ENCODE data around the gene ERVH48-1. TPM values are rescaled to one million over a fixed set of nuclear protein-coding genes. Genes with fewer than 3 reads are reported as not detected.

Gene ERVH48-1
- total RNA-seq, 1 experiment from 2014 or later, result 37.9 TPM

GRCh38 chr21:42900446-42900845 lies 25.0 kb downstream of the ERVH48-1 start:
- no peaks in the 10 kb centered on the region for H3K27me3 ChIP-seq (replicated peaks; ENCODE audit: control insufficient read depth, insufficient read depth, low read length)
- peaks cover 2% of the 10 kb centered on the region for H3K36me3 ChIP-seq (ENCODE audit: control insufficient read depth, insufficient read depth, low read length)
- Mint-ChIP-seq H3K27me3 (ENCODE audit: insufficient read depth, unreplicated experiment) (no peaks in the 10 kb centered on the region), H3K36me3 (ENCODE audit: insufficient read depth, unreplicated experiment) (peaks cover 61% of the 10 kb centered on the region), H3K4me1 (ENCODE audit: low read depth, unreplicated experiment) (no peaks in the 10 kb centered on the region), H3K27ac (ENCODE audit: unreplicated experiment) (no peak overlapping the region), H3K9me3 (ENCODE audit: unreplicated experiment) (no peaks in the 10 kb centered on the region), H3K4me3 (ENCODE audit: unreplicated experiment) (no peak overlapping the region)
- H3K4me1 ChIP-seq, result no peaks in the 10 kb centered on the region
- intact Hi-C loops (cut with micrococcal nuclease; ENCODE audit: unreplicated experiment), result no loop called here
- ChIA-PET POLR2A (interaction anchor here (0.5 kb wide), 1 partner anchor 31 kb away, joined by 3 read pairs; no protein-coding TSS in a partner anchor), CTCF (no interaction called here)
- H3K9me3 ChIP-seq, result no peaks in the 10 kb centered on the region
- TF ChIP-seq, protein P1, sequence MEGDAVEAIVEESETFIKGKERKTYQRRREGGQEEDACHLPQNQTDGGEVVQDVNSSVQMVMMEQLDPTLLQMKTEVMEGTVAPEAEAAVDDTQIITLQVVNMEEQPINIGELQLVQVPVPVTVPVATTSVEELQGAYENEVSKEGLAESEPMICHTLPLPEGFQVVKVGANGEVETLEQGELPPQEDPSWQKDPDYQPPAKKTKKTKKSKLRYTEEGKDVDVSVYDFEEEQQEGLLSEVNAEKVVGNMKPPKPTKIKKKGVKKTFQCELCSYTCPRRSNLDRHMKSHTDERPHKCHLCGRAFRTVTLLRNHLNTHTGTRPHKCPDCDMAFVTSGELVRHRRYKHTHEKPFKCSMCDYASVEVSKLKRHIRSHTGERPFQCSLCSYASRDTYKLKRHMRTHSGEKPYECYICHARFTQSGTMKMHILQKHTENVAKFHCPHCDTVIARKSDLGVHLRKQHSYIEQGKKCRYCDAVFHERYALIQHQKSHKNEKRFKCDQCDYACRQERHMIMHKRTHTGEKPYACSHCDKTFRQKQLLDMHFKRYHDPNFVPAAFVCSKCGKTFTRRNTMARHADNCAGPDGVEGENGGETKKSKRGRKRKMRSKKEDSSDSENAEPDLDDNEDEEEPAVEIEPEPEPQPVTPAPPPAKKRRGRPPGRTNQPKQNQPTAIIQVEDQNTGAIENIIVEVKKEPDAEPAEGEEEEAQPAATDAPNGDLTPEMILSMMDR (IDR thresholded peaks at IDR 0.05; ENCODE audit: insufficient read depth in 1 of 2, low read depth in 1 of 2, low read length in 1 of 2, severe bottlenecking in 1 of 2, unreplicated experiment in 1 of 2), result no peak
- no peak for DNase-seq
- H3K4me3 ChIP-seq (ENCODE audit: low read depth, low read length), result no peak overlapping the region
- no TSS peak for BruUV-seq (replicated peaks)

DNA sequence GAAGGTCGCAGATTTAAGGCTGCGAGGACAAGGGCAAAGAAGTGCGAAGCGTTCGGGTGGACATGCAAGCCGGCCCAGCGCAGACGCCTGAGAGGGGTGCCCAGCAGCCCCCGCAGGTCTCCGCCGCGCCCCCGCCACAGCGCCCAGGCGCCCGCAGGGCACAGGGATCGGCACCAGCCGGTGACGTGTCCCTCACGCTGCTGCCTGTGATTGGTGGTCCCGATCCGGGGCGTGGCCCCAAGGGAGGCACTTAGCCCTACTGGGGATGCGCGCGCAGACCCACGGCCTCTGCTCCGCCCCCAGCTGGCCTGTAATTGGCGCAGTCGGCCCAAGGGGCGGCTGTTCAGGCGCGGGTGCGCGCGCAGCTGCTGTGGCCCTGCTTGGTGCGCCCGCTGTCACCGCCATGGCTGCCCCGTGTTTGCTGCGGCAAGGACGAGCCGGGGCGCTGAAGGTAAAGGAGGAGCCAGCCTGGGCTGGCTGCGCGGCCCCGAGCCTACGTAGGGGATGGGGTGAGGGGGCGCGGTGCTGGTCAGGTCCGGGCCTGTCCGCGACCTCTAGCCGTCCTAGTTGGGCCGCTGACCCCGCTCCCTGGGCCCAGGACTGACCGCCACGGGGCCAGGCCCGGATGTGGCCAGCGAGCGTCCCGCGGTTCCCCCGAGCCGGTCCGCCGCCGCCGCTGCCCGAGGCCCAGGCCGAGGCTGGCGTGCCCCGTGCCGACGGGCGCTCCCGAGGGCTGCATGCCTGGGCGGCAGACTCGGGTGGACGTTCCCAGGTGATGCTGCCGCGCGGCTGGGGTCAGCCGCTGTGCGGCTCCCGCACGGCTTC lies 32.3 kb downstream of the ERVH48-1 start, which contains the start of gene NDUFV3:
Gene NDUFV3 (plus strand): TSS at position 379 of the 825 bp plus-strand sequence. CDS start 25 bp downstream, at position 404.
- intact Hi-C loops (cut with micrococcal nuclease; ENCODE audit: unreplicated experiment), result loop anchor here (2.0 kb wide), 1 partner anchor 14 kb away; the partner anchor contains the start of gene WDR4

GRCh38 chr21:42892582-42892930 lies 32.9 kb downstream of the ERVH48-1 start:
- TF ChIP-seq, protein P1 (IDR thresholded peaks at IDR 0.05; ENCODE audit: insufficient read depth in 1 of 2, low read depth in 1 of 2, low read length in 1 of 2, severe bottlenecking in 1 of 2, unreplicated experiment in 1 of 2), result no peak
- TSS peak; percentile 94 for BruUV-seq (replicated peaks)
- Mint-ChIP-seq H3K36me3 (ENCODE audit: insufficient read depth, unreplicated experiment) (peaks cover 26% of the 10 kb centered on the region), H3K27ac (ENCODE audit: unreplicated experiment) (peak overlapping the region; percentile 92), H3K27me3 (ENCODE audit: insufficient read depth, unreplicated experiment) (no peaks in the 10 kb centered on the region), H3K4me3 (ENCODE audit: unreplicated experiment) (peak overlapping the region; percentile 90), H3K4me1 (ENCODE audit: low read depth, unreplicated experiment) (no peaks in the 10 kb centered on the region), H3K9me3 (ENCODE audit: unreplicated experiment) (no peaks in the 10 kb centered on the region)
- no peaks in the 10 kb centered on the region for H3K27me3 ChIP-seq (replicated peaks; ENCODE audit: control insufficient read depth, insufficient read depth, low read length)
- H3K9me3 ChIP-seq, result no peaks in the 10 kb centered on the region
- POLR2A ChIA-PET, result interaction anchor here (2.0 to 2.4 kb wide), 2 partner anchors 14 to 81 kb away, joined by 6 to 14 read pairs; no protein-coding TSS in a partner anchor
- no peaks in the 10 kb centered on the region; the same call in 1 of the 2 replicates for H3K36me3 ChIP-seq (ENCODE audit: control insufficient read depth, insufficient read depth, low read length)
- no peak for DNase-seq
- H3K4me3 ChIP-seq (ENCODE audit: low read depth, low read length), result peak overlapping the region; percentile 79
- no peaks in the 10 kb centered on the region for H3K4me1 ChIP-seq
- intact Hi-C loops (cut with micrococcal nuclease; ENCODE audit: unreplicated experiment), result loop anchor here (2.0 kb wide), 1 partner anchor 14 kb away; the partner anchor contains the start of gene WDR4
- CTCF ChIA-PET, result interaction anchor here (1.0 kb wide), 1 partner anchor 299 kb away, joined by 3 read pairs; no protein-coding TSS in a partner anchor

More for the DNA sequence above, 32.3 kb downstream of the ERVH48-1 start, which contains the start of gene NDUFV3:
- ChIA-PET CTCF (interaction anchor here (1.0 kb wide), 1 partner anchor 300 kb away, joined by 3 read pairs; no protein-coding TSS in a partner anchor), POLR2A (interaction anchor here (2.0 to 2.4 kb wide), 2 partner anchors 14 to 81 kb away, joined by 6 to 14 read pairs; no protein-coding TSS in a partner anchor)
- Mint-ChIP-seq H3K4me1 (ENCODE audit: low read depth, unreplicated experiment) (no peaks in the 10 kb centered on the region), H3K27ac (ENCODE audit: unreplicated experiment) (peak within 1 kb of the TSS; percentile 92), H3K9me3 (ENCODE audit: unreplicated experiment) (no peaks in the 10 kb centered on the region), H3K36me3 (ENCODE audit: insufficient read depth, unreplicated experiment) (peaks cover 31% of the 10 kb centered on the region), H3K4me3 (ENCODE audit: unreplicated experiment) (peak within 1 kb of the TSS; percentile 90), H3K27me3 (ENCODE audit: insufficient read depth, unreplicated experiment) (no peaks in the 10 kb centered on the region)
- Histone ChIP-seq H3K27me3 (replicated peaks; ENCODE audit: control insufficient read depth, insufficient read depth, low read length) (no peaks in the 10 kb centered on the region), H3K4me3 (ENCODE audit: low read depth, low read length) (peak within 1 kb of the TSS; percentile 92), H3K4me1 (no peaks in the 10 kb centered on the region), H3K9me3 (no peaks in the 10 kb centered on the region), H3K36me3 (ENCODE audit: control insufficient read depth, insufficient read depth, low read length) (no peaks in the 10 kb centered on the region; the same call in 1 of the 2 replicates)
- TSS peak; percentile 73 for BruUV-seq (replicated peaks)
- DNase-seq, result peak; percentile 98 to 99
- TF ChIP-seq, protein P1 (IDR thresholded peaks at IDR 0.05; ENCODE audit: insufficient read depth in 1 of 2, low read depth in 1 of 2, low read length in 1 of 2, severe bottlenecking in 1 of 2, unreplicated experiment in 1 of 2), result no peak

Data from Caco-2 (cell line).